GM12875 (cell line): ENCODE data around the gene NCKAP1.

Experiments used
- H3K4me3 ChIP-seq: one replicate; pipeline ENCODE4 v1.5.1; 2011; ENCODE audit warnings: low read depth, low read length, control low read depth
- TF ChIP-seq, protein P1 (sequence below): IDR thresholded peaks from 2 replicates; pipeline ENCODE4 v1.5.1; 2011; ENCODE audit warnings: low read depth, mild to moderate bottlenecking, control low read depth, inconsistent platforms, low read length, moderate library complexity, borderline replicate concordance; ENCODE audit not compliant: insufficient read depth

NCKAP1 gene

DNA sequence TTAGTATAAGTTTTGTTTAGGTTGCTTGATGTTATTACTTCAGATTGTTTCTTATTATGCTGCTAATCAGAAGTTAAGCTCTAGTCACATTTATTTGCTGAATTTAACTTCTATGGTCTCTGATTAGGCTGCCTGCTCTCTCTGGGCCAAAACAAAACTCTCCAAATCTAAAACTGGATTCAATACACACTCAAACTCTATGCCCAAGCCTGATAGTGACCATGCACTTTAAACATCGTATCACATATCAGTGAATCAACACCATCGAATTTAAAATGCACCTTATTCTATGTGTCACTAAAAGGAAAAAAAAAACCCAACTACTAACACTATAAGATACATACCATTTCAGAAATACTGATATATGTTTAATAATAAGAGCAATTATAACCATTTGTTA, 94.9 kb downstream of the NCKAP1 start:
- no peak overlapping the region for H3K4me3 ChIP-seq
- TF ChIP-seq, protein P1, sequence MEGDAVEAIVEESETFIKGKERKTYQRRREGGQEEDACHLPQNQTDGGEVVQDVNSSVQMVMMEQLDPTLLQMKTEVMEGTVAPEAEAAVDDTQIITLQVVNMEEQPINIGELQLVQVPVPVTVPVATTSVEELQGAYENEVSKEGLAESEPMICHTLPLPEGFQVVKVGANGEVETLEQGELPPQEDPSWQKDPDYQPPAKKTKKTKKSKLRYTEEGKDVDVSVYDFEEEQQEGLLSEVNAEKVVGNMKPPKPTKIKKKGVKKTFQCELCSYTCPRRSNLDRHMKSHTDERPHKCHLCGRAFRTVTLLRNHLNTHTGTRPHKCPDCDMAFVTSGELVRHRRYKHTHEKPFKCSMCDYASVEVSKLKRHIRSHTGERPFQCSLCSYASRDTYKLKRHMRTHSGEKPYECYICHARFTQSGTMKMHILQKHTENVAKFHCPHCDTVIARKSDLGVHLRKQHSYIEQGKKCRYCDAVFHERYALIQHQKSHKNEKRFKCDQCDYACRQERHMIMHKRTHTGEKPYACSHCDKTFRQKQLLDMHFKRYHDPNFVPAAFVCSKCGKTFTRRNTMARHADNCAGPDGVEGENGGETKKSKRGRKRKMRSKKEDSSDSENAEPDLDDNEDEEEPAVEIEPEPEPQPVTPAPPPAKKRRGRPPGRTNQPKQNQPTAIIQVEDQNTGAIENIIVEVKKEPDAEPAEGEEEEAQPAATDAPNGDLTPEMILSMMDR, result no peak

DNA sequence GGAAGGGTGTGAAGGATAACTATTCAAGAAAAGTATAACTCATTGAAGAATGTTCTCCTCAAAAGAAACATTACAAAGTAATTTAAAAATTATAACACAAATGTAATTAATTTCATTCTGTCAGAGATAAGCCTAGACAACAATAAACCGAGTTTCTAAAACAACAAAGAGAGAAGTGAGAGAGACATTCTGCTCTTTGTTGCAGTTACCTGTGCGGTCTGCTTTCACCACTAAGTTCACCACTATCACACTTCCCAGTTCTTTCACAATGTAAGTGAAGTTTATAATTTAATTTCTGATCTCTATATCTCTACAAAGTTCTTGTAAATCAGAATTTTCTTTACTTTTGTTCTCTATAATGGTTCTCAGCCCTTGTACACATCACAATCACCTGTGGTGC, 95.5 kb downstream of the NCKAP1 start:
- TF ChIP-seq, protein P1, result no peak
- no peak overlapping the region for H3K4me3 ChIP-seq

DNA sequence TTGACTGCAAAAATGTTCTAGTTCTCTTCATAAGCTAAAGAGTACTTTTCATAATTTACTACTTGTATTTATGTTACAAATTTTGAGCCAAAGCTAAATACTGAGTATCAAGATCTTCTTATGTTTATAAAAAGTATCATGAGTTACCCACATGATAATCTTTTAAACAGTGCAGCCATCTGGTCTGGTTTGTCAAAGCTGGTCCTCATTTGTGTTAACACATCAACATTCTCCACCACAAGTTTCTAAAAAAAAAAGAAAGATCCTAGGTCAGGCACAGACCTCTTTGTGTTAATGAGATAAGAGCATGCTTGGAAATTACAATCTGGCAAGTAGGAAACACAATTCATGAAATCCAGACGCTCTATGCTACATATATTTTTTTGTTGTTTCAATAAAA, 96.3 kb downstream of the NCKAP1 start:
- TF ChIP-seq, protein P1, result no peak
- H3K4me3 ChIP-seq, result no peak overlapping the region

DNA sequence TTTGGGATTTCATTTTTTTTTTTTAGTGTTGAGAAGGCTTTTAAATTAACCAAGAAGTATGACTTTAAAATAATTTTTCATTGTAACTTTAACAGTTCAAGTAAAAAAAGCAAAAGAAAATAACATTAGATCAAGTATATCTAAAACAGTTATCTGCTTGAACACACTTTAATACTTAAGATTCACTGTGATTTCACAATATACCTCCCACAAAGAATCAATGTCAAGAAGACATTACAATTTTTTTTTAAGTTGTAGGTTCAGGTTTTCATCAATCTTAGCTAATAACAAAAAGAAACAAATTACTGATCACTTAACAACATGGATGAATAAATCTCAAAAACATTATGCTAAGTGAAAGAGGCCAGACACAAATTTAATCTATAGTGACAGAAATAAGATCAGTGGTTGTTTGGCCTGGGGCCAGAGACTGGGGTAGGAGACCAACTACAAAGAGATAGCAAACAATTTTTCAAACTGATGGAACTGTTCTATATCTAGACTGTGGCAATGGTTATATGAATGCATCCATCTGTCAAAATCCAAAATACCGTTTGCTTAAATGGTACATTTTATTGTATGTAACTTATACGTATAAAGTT, 97.0 kb downstream of the NCKAP1 start:
- H3K4me3 ChIP-seq, result no peak overlapping the region
- TF ChIP-seq, protein P1, result no peak

DNA sequence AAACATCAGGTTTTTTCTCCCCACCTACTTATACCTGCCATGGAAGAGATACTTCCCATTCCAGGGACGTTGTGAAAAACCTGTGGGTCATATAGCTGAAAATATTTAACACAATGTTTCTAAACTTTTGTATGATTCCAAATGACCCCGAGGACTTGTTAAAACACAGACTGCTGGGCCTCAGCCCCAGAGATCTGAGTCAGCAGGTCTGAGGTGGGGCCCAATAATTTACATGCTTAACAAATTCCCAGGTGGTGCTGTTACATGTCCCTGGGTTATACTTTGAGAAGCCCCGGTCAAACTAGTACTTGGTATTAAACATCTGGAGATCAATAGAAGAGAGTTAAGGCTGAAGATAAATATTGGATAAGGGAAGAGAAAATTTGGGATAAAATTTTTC, 100.4 kb downstream of the NCKAP1 start:
- TF ChIP-seq, protein P1, result no peak

DNA sequence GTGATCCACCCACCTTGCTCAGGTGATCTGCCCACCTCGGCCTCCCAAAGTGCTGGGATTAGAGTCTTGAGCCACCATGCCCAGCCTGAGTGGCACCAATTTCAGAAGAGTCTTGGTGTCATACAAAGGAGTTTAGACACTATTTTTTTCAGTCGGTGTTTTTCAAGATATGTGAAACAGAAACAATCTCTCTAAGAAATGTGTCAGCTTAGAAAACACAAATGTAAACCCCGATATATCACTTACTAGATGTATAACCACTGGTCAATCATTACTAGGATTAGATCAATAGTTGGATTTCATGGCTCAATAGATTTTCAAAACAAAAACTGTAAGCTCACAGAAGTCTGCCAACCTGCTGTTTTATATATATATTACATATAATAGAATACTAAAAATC, 104.6 kb downstream of the NCKAP1 start:
- H3K4me3 ChIP-seq, result no peak overlapping the region

More for the DNA sequence above, 100.4 kb downstream of the NCKAP1 start:
- H3K4me3 ChIP-seq, result no peak overlapping the region

DNA sequence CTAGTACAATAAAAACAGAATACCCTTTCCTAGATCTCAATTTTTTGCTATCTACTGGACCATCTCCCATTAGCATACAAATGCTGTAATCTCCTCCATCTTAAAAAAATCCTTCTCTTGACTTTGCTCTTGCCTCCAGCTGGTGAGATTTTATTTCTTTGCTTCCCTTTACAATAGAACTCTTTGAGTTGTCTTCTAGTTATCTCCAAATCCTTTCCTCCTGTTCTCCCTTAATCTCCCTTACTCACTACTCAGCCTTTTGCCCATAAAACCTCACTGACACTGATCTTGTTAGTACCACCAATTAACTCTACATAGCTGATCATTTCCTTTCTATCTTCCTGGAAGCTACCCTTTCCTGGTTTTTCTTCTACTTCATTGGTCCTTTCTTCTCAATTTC, 108.3 kb downstream of the NCKAP1 start:
- TF ChIP-seq, protein P1, result no peak
- H3K4me3 ChIP-seq, result no peak overlapping the region

More for the DNA sequence above, 104.6 kb downstream of the NCKAP1 start:
- TF ChIP-seq, protein P1, result no peak
